Caki2 (cell line): Measurements from ENCODE around the gene SNX25. TPM values are rescaled to one million over a fixed set of nuclear protein-coding genes. Genes with fewer than 3 reads are reported as not detected.
A peak's percentile ranks its signal among the peaks of the same experiment; 100 is the strongest.
"Not testable (repeated sequence)": the region's sequence is repeated elsewhere in the genome, so short reads cannot be mapped to it uniquely, and the experiment has no call there.

Experiments used
- DNase-seq: peaks from one replicate; pipeline ENCODE4 v3.0.0-alpha.2; 2015; ENCODE audit warnings: low read depth
- in situ Hi-C: cut with HindIII; loops from 2 replicates; pipeline ENCODE4 v1.10.0; 2016; ENCODE audit warnings: low sequenced_read_pairs, low pct_unique_long_range_greater_than_20kb, mixed read lengths
- total RNA-seq: library from RNA; depleted of rRNA; stranded (reverse); fragments of >200 nt; shearing (Covaris generic); gene quantifications from 2 replicates; pipeline ENCODE4 v1.2.3, GENCODE V29; 2014; ENCODE audit warnings: low replicate concordance

The SNX25 gene
- total RNA-seq, 1 experiment from 2014 or later: 26.2 TPM

DNA sequence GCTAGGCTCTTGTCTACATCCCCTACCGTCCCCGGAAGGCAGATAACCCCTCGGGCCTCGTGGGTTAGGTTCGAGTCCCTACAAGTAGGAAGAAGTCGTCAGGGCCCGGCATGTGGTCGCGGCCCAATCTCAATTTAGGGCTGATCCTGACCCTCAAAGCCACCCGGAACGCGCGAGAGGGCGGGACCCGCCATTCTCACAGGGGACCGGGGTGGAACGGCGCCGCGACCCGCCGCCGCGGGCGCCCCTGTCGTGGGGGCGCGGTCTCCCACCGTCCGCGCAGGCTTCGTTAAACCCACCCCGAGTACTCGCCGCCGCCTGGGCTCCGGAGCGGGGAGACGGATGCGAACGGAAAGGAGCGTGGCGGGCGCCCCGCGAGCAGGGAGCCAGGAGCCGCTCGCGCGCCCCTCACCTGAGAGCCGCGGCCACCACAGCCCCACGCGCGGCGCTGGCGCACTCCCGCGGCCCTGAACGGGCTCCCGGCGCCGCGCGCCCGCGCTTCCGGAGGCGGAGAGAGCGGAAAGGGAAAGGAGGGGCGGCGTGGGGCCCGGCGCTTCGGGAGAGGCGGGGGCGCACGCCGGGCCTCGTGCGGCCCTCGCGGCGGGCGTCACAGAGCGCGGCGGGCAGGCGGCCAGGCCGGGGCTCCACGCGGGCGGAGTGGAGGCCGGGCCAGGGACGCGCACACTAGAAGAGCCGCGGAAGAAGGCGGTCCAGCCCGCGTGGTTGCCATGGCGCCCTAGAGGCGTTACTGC is 5.7 kb upstream of the SNX25 start, which contains the start of gene CFAP97:
TSS of gene CFAP97 (minus strand) at position 515 of the 752 bp plus-strand sequence. CDS start 12,804 bp downstream, outside the sequence.
- in situ Hi-C loops: no loop called here
- DNase-seq: peak; percentile 83

DNA sequence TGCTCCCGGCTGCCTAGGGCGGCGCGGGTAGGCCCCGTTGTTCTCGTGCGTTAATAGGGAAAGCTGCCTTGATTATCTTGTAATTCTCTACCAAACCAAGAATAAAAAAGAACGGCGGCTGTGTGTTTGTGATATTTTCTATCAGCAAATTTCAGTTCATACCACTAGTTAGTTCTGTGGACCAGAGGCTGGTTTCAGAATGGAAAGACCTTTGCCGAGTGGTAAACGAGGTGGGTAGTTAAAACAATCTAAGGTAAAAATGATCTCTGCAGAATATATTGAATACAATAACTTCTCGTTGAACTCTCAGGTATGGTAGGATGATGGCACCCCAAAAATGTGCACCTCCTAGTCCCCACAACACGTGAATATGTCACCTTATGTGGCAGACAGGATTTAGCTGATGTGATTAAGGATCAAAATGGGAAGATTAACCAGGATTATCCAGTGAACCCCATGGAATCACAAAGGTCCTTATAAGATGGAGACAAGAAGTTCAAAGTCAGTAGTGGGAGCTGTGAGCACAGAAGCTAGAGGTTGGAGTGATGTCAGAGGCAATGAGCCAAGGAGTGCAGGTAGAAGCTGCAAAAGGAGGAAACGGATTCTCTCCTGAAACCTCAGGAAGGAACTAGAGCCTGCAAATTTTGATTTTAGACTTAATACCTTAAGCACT is 5.0 kb upstream of the SNX25 start:
- peak; percentile 33 for DNase-seq

GRCh38 chr4:185205073-185205472 is 4.3 kb upstream of the SNX25 start:
- in situ Hi-C loops, DNase-seq: not testable (repeated sequence)

More for the DNA sequence above, 5.0 kb upstream of the SNX25 start:
- in situ Hi-C loops: no loop called here

- DNase-seq: no peak
- in situ Hi-C loops: no loop called here
Measured at GRCh38 chr4:185205697-185206342, 3.6 kb upstream of the SNX25 start.

GRCh38 chr4:185207466-185207865 is 1.9 kb upstream of the SNX25 start:
- in situ Hi-C loops: no loop called here
- no peak for DNase-seq

DNA sequence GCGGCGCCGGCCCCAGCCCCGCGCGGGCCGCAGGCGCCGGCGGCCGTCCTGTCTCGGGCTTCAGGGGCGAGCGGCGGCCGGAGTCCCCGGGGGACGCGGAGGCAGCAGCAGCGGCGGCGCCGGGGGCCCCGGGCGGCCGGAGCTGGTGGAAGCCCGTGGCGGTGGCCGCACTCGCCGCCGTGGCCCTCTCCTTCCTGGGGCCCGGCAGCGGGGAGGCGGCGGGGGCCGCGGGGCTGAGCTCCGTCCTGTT is 379 bp downstream of the SNX25 start:
- in situ Hi-C loops, DNase-seq: not testable (repeated sequence)

- in situ Hi-C loops: no loop called here
- peak; percentile 44 for DNase-seq
Measured at GRCh38 chr4:185210102-185210981, 944 bp downstream of the SNX25 start.

DNA sequence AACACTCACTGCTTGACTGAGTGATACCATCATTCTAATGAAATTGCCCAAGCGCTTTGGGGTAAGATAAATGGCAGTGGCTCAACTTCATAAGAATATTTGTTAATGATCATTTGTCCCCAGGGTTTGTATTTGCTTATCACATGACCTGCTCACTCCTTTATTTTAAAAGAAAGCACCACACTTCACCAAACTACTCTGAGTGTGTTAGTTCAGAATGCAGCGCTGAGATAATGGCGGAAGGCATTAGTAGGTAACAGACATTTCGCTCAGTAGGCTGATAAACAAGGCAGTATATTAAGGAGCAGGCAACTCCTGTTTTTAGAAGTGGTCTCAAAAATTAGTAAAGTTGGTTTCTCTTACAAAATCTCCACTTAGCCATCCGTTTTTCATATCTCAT is 1.6 kb downstream of the SNX25 start:
- in situ Hi-C loops: no loop called here
- DNase-seq: no peak

DNA sequence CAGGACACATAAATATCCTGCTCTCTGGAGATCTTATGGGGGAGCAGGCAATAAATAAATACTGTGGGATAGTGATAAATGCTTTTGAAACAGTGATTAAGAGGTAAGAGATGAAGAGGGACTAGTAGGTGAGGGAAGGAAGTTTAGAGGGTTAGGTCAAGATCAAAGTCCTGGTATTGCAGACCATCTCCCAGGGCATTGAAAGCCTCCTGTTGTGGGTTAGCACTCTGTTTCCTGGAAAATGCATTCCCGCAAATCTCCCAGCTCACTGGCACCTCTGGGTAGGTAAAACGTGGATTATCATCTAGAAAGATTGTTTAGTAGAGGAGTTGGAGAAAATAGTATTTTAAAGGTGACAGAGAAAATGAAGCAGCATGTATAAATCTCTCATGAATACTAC is 2.2 kb downstream of the SNX25 start:
- in situ Hi-C loops: no loop called here
- no peak for DNase-seq

DNA sequence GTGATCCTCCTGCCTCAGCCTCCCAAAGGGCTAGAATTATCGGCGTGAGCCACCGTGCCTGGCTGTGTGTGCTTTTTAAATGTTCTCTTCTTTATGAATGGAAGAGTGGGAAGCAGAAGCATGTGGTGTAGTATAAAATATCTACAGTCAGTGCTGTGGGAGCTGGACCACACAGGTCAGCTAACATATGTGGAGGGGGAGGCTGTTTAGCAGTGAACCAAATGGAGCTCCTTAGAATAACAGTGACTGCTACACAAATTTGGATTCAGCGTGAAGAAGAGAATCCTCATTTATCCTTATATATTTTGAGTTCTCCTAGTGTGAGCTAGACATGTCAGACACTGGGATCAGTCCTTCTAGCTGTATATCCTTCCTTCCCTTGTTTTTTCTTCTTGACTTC is 3.2 kb downstream of the SNX25 start:
- in situ Hi-C loops: no loop called here

DNA sequence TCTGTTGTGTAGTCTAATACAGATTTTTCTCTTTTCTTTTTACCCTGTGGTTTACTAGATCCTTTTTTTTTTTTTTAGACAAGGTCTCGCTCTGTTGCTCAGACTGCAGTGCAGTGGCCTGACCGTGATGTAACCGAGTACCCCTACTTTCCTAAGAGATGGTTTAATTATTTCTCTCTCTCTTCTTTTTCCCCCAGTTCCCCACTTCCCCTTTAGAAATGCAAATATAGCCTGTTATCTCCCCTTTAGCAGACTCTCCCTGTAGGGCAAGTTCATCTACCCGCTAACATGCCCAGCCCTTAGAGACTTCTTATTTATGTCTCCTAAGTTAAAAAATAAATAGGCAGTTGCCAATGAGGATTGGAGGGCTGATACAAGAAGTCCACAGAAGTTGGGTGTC is 4.5 kb downstream of the SNX25 start:
- no peak for DNase-seq
- in situ Hi-C loops: no loop called here

More for the DNA sequence above, 3.2 kb downstream of the SNX25 start:
- DNase-seq: no peak

DNA sequence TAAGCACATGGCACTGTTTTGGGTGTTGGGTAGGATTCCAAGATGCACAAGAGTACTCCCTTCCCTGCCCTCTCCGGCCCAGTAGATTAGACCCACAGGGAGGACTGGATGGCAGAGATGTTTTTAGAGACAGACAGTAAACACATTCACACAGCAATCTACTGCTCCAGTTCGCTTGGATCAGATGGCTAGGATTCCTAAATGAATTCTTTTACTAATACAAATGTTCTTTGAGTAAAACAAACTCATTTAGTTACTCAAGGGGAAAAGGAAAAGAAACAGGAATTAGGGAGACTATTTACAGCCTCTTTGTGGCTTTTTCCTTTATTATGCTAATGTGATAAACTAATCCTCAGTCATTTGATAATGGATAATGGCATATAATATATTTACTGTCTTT is 5.9 kb downstream of the SNX25 start:
- in situ Hi-C loops: no loop called here
- no peak for DNase-seq

GRCh38 chr4:185217408-185217975 is 8.1 kb downstream of the SNX25 start:
- in situ Hi-C loops: no loop called here
- no peak for DNase-seq

DNA sequence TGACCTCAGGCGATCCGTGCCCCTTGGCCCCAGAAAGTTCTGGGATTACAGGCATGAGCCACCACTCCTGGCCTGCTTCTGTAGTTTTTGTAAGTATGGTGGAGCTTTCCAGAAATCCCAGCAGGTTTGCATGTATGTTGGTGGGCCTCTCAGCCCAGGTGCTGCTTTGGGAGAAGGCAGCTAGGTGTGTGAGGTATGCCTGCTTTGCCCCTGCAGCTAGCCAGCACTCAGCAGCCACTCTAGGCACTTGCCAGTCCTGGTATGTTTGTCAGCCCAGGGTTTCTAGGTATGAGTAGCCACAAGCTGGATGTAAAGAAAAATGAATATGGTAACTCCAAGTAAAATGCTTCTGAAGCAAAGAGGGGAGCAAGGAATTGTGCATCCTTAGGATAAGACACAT is 8.9 kb downstream of the SNX25 start:
- no peak for DNase-seq
- in situ Hi-C loops: no loop called here

DNA sequence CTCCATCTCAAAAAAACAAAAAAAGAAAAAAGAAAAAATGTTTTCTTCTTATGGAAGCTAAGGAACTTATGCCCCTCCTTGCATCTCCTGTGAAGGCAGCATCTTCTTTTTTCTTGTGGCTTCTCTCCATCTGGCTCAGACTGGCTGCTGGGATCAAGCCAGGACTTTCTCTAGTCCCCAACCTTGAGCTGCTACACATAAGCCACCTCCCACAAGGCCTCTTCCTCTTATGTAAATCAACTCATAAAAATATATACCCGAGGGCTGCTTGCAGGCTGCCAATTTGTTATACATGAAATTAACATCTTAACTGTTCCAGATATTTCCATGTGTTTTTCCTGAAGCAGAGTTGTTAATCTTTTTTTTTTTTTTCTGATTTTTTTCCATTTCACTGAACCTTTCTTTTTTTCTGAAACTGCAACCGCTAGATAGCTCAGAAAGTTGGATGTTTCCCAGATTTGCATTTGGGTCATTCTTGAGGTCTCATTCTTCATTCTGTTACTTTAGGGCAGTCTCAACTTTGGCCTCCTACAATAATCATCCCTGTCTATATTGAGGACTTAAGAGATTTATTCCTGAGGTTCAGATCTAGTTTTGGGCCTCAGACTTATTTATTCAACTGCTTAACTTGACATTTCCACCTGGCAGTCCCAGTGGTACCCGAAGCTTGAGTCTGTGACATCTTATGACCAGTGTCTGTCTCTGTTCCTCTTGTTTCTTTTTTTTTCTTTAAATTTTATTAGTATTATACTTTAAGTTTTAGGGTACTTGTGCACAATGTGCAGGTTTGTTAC is 10.3 kb downstream of the SNX25 start:
- DNase-seq: no peak
- in situ Hi-C loops: no loop called here

GRCh38 chr4:185221491-185221890 is 12.1 kb downstream of the SNX25 start:
- in situ Hi-C loops: no loop called here
- no peak for DNase-seq

- in situ Hi-C loops: no loop called here
- DNase-seq: no peak
Measured at GRCh38 chr4:185221912-185222311, 12.5 kb downstream of the SNX25 start.

- no peak for DNase-seq
- in situ Hi-C loops: no loop called here
Measured at GRCh38 chr4:185222598-185222997, 13.2 kb downstream of the SNX25 start.
